IMR-90 (cell line): ENCODE data around the gene METRNL. TPM values are rescaled to one million over a fixed set of nuclear protein-coding genes. Genes with fewer than 3 reads are reported as not detected.

Experiments used
- ATAC-seq: fragments of 200-7000 bp; cut with Tn5 transposase; 2 replicates; pipeline ENCODE4 v1.9.1; 2020; ENCODE audit warnings: low read depth, mild to moderate bottlenecking, moderate library complexity
- BruUV-seq: library from RNA; stranded (reverse); fragments of 400-500 nt; replicated peaks from 2 replicates; lab custom pipeline; 2021; lab: Mats Ljungman, UMichigan
- CTCF ChIA-PET: fragments of 300-600 bp; formaldehyde crosslinking; extraction: SDS; loops from one replicate; lab custom pipeline; 2021; ENCODE audit warnings: antibody characterized with exemption; lab: Yijun Ruan, JAX
- POLR2A ChIA-PET: fragments of 300-600 bp; sonication (Branson Sonifier 250); formaldehyde crosslinking; loops from one replicate; lab custom pipeline; 2022; ENCODE audit warnings: antibody characterized with exemption; ENCODE audit not compliant: unreplicated experiment; lab: Charles Lee
- DNase-seq: peaks from one replicate; pipeline ENCODE4 v3.0.0; 2013
- H2AFZ ChIP-seq: replicated peaks from 2 replicates; pipeline ENCODE3; 2013; ENCODE audit warnings: low read length, mild to moderate bottlenecking; ENCODE audit not compliant: poor library complexity
- H2AK5ac ChIP-seq: 2 replicates; pipeline ENCODE4 v1.6.1; 2013; ENCODE audit warnings: low read depth, low read length, inconsistent platforms
- H2AK9ac ChIP-seq: replicated peaks from 2 replicates; pipeline ENCODE3; 2013; ENCODE audit warnings: mild to moderate bottlenecking, low read depth, low read length, moderate library complexity; ENCODE audit not compliant: poor library complexity
- H2BK120ac ChIP-seq: 2 replicates; pipeline ENCODE4 v1.6.1; 2013; ENCODE audit warnings: low read depth, low read length, inconsistent platforms
- H2BK15ac ChIP-seq: 3 replicates; pipeline ENCODE4 v1.6.1; 2013; ENCODE audit warnings: low read depth, low read length, inconsistent platforms
- H2BK20ac ChIP-seq: 2 replicates; pipeline ENCODE4 v1.6.1; 2013; ENCODE audit warnings: low read depth, mild to moderate bottlenecking, inconsistent platforms, low read length, moderate library complexity
- H2BK5ac ChIP-seq: 2 replicates; pipeline ENCODE4 v1.6.1; 2013; ENCODE audit warnings: mild to moderate bottlenecking, low read depth, low read length, inconsistent platforms; ENCODE audit not compliant: poor library complexity, severe bottlenecking
- H3K14ac ChIP-seq: replicated peaks from 2 replicates; pipeline ENCODE4 v1.6.1; 2013; ENCODE audit warnings: low read depth, low read length, inconsistent platforms
- H3K18ac ChIP-seq: 2 replicates; pipeline ENCODE4 v1.6.1; 2013; ENCODE audit warnings: low read depth, low read length, control low read depth
- H3K23ac ChIP-seq: 2 replicates; pipeline ENCODE4 v1.6.1; 2013; ENCODE audit warnings: low read depth, low read length, inconsistent platforms
- H3K27ac ChIP-seq: 2 replicates; pipeline ENCODE4 v1.5.1; 2013; ENCODE audit warnings: mild to moderate bottlenecking, control low read depth, low read length; ENCODE audit not compliant: insufficient read depth
- H3K27me3 ChIP-seq: 2 replicates; pipeline ENCODE4 v1.6.1; 2013; ENCODE audit warnings: low read length; ENCODE audit not compliant: control insufficient read depth, insufficient read depth
- H3K36me3 ChIP-seq: 2 replicates; pipeline ENCODE4 v1.6.1; 2013; ENCODE audit warnings: low read length, mixed read lengths; ENCODE audit not compliant: control insufficient read depth, insufficient read depth
- H3K4ac ChIP-seq: 2 replicates; pipeline ENCODE4 v1.6.1; 2013; ENCODE audit warnings: low read depth, low read length, inconsistent platforms
- H3K4me1 ChIP-seq: 2 replicates; pipeline ENCODE4 v1.6.1; 2013; ENCODE audit warnings: low read length, mixed read lengths; ENCODE audit not compliant: control insufficient read depth, insufficient read depth
- H3K4me2 ChIP-seq: 2 replicates; pipeline ENCODE4 v1.6.1; 2013; ENCODE audit warnings: low read depth, mild to moderate bottlenecking, control low read depth, low read length, moderate library complexity
- H3K4me3 ChIP-seq: 2 replicates; pipeline ENCODE4 v1.5.1; 2013; ENCODE audit warnings: low read depth, mild to moderate bottlenecking, control low read depth, low read length, moderate library complexity; ENCODE audit not compliant: insufficient read depth
- H3K56ac ChIP-seq: 2 replicates; pipeline ENCODE4 v1.6.1; 2013; ENCODE audit warnings: low read length, inconsistent platforms; ENCODE audit not compliant: insufficient read depth; ENCODE audit errors: extremely low read depth
- H3K79me1 ChIP-seq, 2 experiments: 2 replicates each; pipeline ENCODE4 v1.6.1; 2013; ENCODE audit warnings: low read length in 2 of 2, inconsistent platforms in 1 of 2, low read depth in 1 of 2
- H3K9ac ChIP-seq: 2 replicates; pipeline ENCODE4 v1.6.1; 2013; ENCODE audit warnings: low read depth, low read length, control low read depth
- H3K9me1 ChIP-seq: 2 replicates; pipeline ENCODE4 v1.6.1; 2013; ENCODE audit warnings: low read length, inconsistent platforms; ENCODE audit not compliant: insufficient read depth
- H3K9me3 ChIP-seq: 2 replicates; pipeline ENCODE4 v1.6.1; 2013; ENCODE audit warnings: low read length; ENCODE audit not compliant: control insufficient read depth, insufficient read depth
- H4K20me1 ChIP-seq: 2 replicates; pipeline ENCODE4 v1.6.1; 2013; ENCODE audit warnings: low read length, inconsistent platforms; ENCODE audit not compliant: insufficient read depth
- H4K5ac ChIP-seq: 2 replicates; pipeline ENCODE4 v1.6.1; 2013; ENCODE audit warnings: mild to moderate bottlenecking, low read depth, low read length, control low read depth
- H4K8ac ChIP-seq, 2 experiments: 2 replicates each; pipeline ENCODE4 v1.6.1; 2013; ENCODE audit warnings: low read depth in 2 of 2, low read length in 2 of 2, control low read depth in 1 of 2, inconsistent platforms in 1 of 2
- H4K91ac ChIP-seq: 2 replicates; pipeline ENCODE4 v1.6.1; 2013; ENCODE audit warnings: low read depth, low read length, inconsistent platforms; ENCODE audit not compliant: insufficient read depth
- CEBPB ChIP-seq: IDR thresholded peaks from 2 replicates; pipeline ENCODE4 v1.6.1; 2012; ENCODE audit warnings: low read depth, low read length, improper control_type of control experiment
- FOS ChIP-seq: fragments of 150-350 bp; IDR thresholded peaks from 2 replicates; pipeline ENCODE4 v1.6.1; 2016; ENCODE audit warnings: low read depth, low read length
- MAFK ChIP-seq: IDR thresholded peaks from 2 replicates; pipeline ENCODE4 v1.6.1; 2012; ENCODE audit warnings: low read depth, low read length, improper control_type of control experiment
- NFE2L2 ChIP-seq: fragments of 150-350 bp; IDR thresholded peaks from 2 replicates; pipeline ENCODE4 v1.6.1; 2016; ENCODE audit warnings: low read depth, mild to moderate bottlenecking, low read length
- WGBS, 2 experiments: methylation state at CpG; one replicate each; pipeline versions ENCODE4 v1.1.5 to v1.1.7; 2013; ENCODE audit warnings: missing lambda C conversion rate in 2 of 2; ENCODE audit not compliant: insufficient read length in 1 of 2; ENCODE audit errors: extremely low coverage in 2 of 2; 5-methylcytosine and 5-hydroxymethylcytosine counted together
- dilution Hi-C: fragments of 300-500 bp; cut with HindIII; formaldehyde crosslinking; loops from one replicate; pipeline ENCODE4 v1.14.3; 2018; ENCODE audit warnings: low sequenced_read_pairs; ENCODE audit not compliant: unreplicated experiment
- in situ Hi-C: fragments of 300-500 bp; cut with MboI; formaldehyde crosslinking; loops from 3 replicates; pipeline ENCODE4 v1.14.3; 2019; ENCODE audit warnings: low sequenced_read_pairs, inconsistent platforms, mixed read lengths
- intact Hi-C: fragments of 100-400 bp; cut with micrococcal nuclease; formaldehyde crosslinking; loops from 2 replicates; pipeline ENCODE4 v1.10.0; 2022
- polyA plus RNA-seq, 3 experiments: library from polyadenylated mRNA; depleted of rRNA; stranded (reverse); fragments of >200 nt; gene quantifications; 2 replicates each; pipeline ENCODE4 v1.2.3, GENCODE V29; 2012; ENCODE audit warnings: low replicate concordance in 1 of 3
- total RNA-seq: library from RNA; depleted of rRNA; stranded (reverse); fragments of >200 nt; gene quantifications from 2 replicates; pipeline ENCODE4 v1.2.3, GENCODE V29; 2012
- TF ChIP-seq, protein P1 (sequence below): conservative IDR thresholded peaks from 2 replicates; pipeline ENCODE4 v1.5.1; 2012; ENCODE audit warnings: mild to moderate bottlenecking, low read depth, low read length, improper control_type of control experiment

The METRNL gene
- total and polyA plus RNA-seq, 2 of the 4 experiments (the other 2 are of a cell fraction): 17.9 to 48.2 TPM

DNA sequence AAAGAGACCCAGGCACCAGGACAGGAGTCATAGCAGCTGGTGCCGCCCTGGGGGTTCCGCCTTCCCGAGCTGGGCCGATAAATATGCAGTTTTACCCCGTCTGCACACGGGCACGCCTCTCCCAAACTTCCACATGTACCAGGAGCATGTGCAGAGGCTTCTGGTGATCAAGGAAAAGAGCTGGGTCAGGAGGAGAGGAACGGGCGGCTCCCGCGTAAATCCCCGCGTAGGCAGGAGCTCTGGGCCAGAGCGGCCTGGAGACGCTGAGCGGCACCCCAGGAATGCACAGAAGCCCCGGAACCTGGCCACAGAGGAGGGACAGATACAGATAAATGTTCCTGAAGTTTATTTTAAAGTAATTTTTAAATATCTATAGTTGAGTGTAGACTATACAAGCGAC lies 46.6 kb upstream of the METRNL start:
- Histone ChIP-seq H3K9me1 (no peaks in the 10 kb centered on the region), H3K14ac (no peak overlapping the region), H2AK5ac (no peak overlapping the region), H2AFZ (no peak overlapping the region), H3K23ac (no peak overlapping the region), H2BK20ac (no peak overlapping the region), H3K4me1 (no peaks in the 10 kb centered on the region), H3K56ac (no peak overlapping the region), H3K4me2 (no peak overlapping the region), H3K27ac (no peak overlapping the region), H3K9ac (no peak overlapping the region), H4K5ac (no peak overlapping the region), H3K79me1 (peaks cover 0 to 3% of the 10 kb centered on the region in 2 experiments; a peak in 1 of 4 replicates), H3K18ac (no peak overlapping the region), H4K20me1 (no peaks in the 10 kb centered on the region), H3K9me3 (no peaks in the 10 kb centered on the region), H2BK120ac (no peak overlapping the region), H3K27me3 (no peaks in the 10 kb centered on the region), H3K36me3 (peaks cover 7% of the 10 kb centered on the region), H2AK9ac (no peak overlapping the region), H3K4ac (no peak overlapping the region), H4K8ac (no peak overlapping the region), H2BK15ac (no peak overlapping the region), H4K91ac (no peak overlapping the region), H2BK5ac (no peak overlapping the region), H3K4me3 (no peak overlapping the region)
- no peak for ATAC-seq
- in situ Hi-C loops: no loop called here
- TF ChIP-seq FOS: no peak
- TF ChIP-seq CEBPB: no peak
- TF ChIP-seq MAFK: no peak
- TF ChIP-seq, protein P1, sequence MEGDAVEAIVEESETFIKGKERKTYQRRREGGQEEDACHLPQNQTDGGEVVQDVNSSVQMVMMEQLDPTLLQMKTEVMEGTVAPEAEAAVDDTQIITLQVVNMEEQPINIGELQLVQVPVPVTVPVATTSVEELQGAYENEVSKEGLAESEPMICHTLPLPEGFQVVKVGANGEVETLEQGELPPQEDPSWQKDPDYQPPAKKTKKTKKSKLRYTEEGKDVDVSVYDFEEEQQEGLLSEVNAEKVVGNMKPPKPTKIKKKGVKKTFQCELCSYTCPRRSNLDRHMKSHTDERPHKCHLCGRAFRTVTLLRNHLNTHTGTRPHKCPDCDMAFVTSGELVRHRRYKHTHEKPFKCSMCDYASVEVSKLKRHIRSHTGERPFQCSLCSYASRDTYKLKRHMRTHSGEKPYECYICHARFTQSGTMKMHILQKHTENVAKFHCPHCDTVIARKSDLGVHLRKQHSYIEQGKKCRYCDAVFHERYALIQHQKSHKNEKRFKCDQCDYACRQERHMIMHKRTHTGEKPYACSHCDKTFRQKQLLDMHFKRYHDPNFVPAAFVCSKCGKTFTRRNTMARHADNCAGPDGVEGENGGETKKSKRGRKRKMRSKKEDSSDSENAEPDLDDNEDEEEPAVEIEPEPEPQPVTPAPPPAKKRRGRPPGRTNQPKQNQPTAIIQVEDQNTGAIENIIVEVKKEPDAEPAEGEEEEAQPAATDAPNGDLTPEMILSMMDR: no peak
- no peak for TF ChIP-seq NFE2L2
- WGBS, 2 experiments: 100% methylated on average over 4 of the region's 18 CpGs; no CpG with 5 or more reads in 1 of the 2 experiments
- ChIA-PET CTCF (no interaction called here), POLR2A (no interaction called here)
- dilution Hi-C loops: no loop called here
- no TSS peak for BruUV-seq
- DNase-seq: no peak
- intact Hi-C loops: no loop called here
